HEK293 (cell line): ENCODE measurements around the gene PAX7.

Experiments
- ZNF18 ChIP-seq: fragments of 450-650 bp; formaldehyde crosslinking; IDR thresholded peaks from 2 replicates; pipeline ENCODE4 v1.5.1; 2016; ENCODE audit warnings: missing biosample characterization, missing genetic modification characterization
- ZNF501 ChIP-seq: fragments of 450-650 bp; formaldehyde crosslinking; IDR thresholded peaks from 2 replicates; pipeline ENCODE4 v1.5.1; 2016; ENCODE audit warnings: missing biosample characterization, missing genetic modification characterization

DNA sequence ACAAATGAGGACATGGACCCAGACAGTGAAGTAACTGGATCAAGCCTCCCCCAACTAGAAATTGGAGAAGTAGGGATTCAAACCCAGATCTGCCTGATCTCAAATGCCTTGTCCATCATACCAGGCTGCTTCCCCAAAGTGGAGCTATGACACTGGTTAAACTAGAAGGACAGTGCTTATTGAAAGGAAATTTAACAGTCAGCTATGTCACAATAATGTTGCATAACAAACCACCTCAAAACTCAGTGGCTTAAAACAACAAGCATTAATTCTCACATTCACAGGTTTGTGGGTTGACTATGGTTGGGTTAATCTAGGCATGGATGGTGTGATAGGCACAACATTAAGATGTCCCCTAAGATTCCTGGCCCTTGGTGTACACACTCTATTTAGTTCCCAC, 121.8 kb downstream of the PAX7 start:
- TF ChIP-seq ZNF18 (no peak), ZNF501 (no peak)
